GM23338 (cell line): ENCODE results near the gene RNF115. TPM values are rescaled to one million over a fixed set of nuclear protein-coding genes. Genes with fewer than 3 reads are reported as not detected.
A peak's percentile ranks its signal among the peaks of the same experiment; 100 is the strongest.

Experiments used
- ATAC-seq: fragments of 200-7000 bp; cut with Tn5 transposase; 3 replicates; pipeline ENCODE4 v1.9.1; 2020
- DNase-seq: peaks from one replicate; pipeline ENCODE4 v3.0.0-alpha.2; 2015; ENCODE audit warnings: low spot score
- H2AFZ ChIP-seq: fragments of 200-600 bp; sonication (generic); 2 replicates; pipeline ENCODE4 v1.8.0; 2016; ENCODE audit warnings: antibody characterized with exemption, mild to moderate bottlenecking, moderate library complexity
- H3F3A ChIP-seq: fragments of 200-600 bp; sonication (generic); replicated peaks from 2 replicates; pipeline ENCODE4 v1.8.0; 2017; ENCODE audit warnings: antibody characterized with exemption, mixed run types, low read depth
- H3K27ac ChIP-seq: fragments of 200-600 bp; sonication (generic); 2 replicates; pipeline ENCODE4 v1.6.1; 2016; ENCODE audit warnings: low read depth
- H3K27me3 ChIP-seq: fragments of 200-600 bp; sonication (generic); 2 replicates; pipeline ENCODE4 v1.8.0; 2016; ENCODE audit warnings: mild to moderate bottlenecking, mixed run types, moderate library complexity; ENCODE audit not compliant: insufficient read depth
- H3K36me3 ChIP-seq: fragments of 200-600 bp; sonication (generic); 2 replicates; pipeline ENCODE4 v1.8.0; 2016; ENCODE audit warnings: mild to moderate bottlenecking; ENCODE audit not compliant: insufficient read depth
- H3K4me1 ChIP-seq: fragments of 200-600 bp; sonication (generic); 2 replicates; pipeline ENCODE4 v1.8.0; 2016; ENCODE audit warnings: mild to moderate bottlenecking, moderate library complexity; ENCODE audit not compliant: insufficient read depth
- H3K4me2 ChIP-seq: fragments of 200-600 bp; sonication (generic); 2 replicates; pipeline ENCODE4 v1.7.1; 2017; ENCODE audit warnings: mixed run types
- H3K4me3 ChIP-seq: fragments of 200-600 bp; sonication (generic); 2 replicates; pipeline ENCODE4 v1.6.1; 2016; ENCODE audit warnings: mixed run types
- H3K79me2 ChIP-seq: fragments of 200-600 bp; sonication (generic); replicated peaks from 2 replicates; pipeline ENCODE4 v1.8.0; 2017; ENCODE audit warnings: mild to moderate bottlenecking; ENCODE audit not compliant: insufficient read depth
- H3K9me2 ChIP-seq: fragments of 200-600 bp; sonication (generic); 2 replicates; pipeline ENCODE4 v1.8.0; 2017; ENCODE audit not compliant: insufficient read depth
- H4K20me1 ChIP-seq: fragments of 200-600 bp; sonication (generic); replicated peaks from 2 replicates; pipeline ENCODE4 v1.8.0; 2017; ENCODE audit warnings: mild to moderate bottlenecking; ENCODE audit not compliant: insufficient read depth
- H3K27ac Mint-ChIP-seq: 2 replicates; pipeline ENCODE4 v1.8.0; 2020; ENCODE audit warnings: inconsistent platforms, mild to moderate bottlenecking, moderate library complexity, mixed read lengths
- H3K27me3 Mint-ChIP-seq: 3 replicates; pipeline ENCODE4 v1.8.0; 2022; ENCODE audit warnings: low read depth, mild to moderate bottlenecking, moderate library complexity, mixed read lengths, inconsistent platforms; ENCODE audit not compliant: insufficient read depth, poor library complexity
- H3K36me3 Mint-ChIP-seq: 3 replicates; pipeline ENCODE4 v1.8.0; 2021; ENCODE audit warnings: low read depth, mild to moderate bottlenecking, inconsistent platforms, moderate library complexity, mixed read lengths
- H3K4me1 Mint-ChIP-seq: 3 replicates; pipeline ENCODE4 v1.8.0; 2020; ENCODE audit warnings: mild to moderate bottlenecking, inconsistent platforms, mixed read lengths
- H3K4me3 Mint-ChIP-seq: 3 replicates; pipeline ENCODE4 v1.8.0; 2021; ENCODE audit warnings: moderate library complexity, mild to moderate bottlenecking, inconsistent platforms, mixed read lengths
- H3K9me3 Mint-ChIP-seq: 3 replicates; pipeline ENCODE4 v1.8.0; 2020; ENCODE audit warnings: moderate library complexity, mild to moderate bottlenecking, inconsistent platforms, mixed read lengths
- CREB1 ChIP-seq: fragments of 250-450 bp; sonication (Bioruptor Pico); IDR thresholded peaks from 2 replicates; pipeline ENCODE4 v1.5.0; 2020; ENCODE audit warnings: low read depth, mild to moderate bottlenecking, moderate library complexity
- CTCF ChIP-seq, 2 experiments: fragments of 200-600 bp in 1 of 2; sonication (generic) in 1 of 2; conservative IDR thresholded peaks; 2 replicates each; pipeline versions ENCODE4 v1.5.1 to v1.6.1; 2016 to 2017; ENCODE audit warnings: antibody characterized with exemption in 2 of 2, low read depth in 2 of 2, mild to moderate bottlenecking in 2 of 2, moderate library complexity in 1 of 2
- ETS1 ChIP-seq: IDR thresholded peaks from 2 replicates; pipeline ENCODE4 v1.6.1; 2016; ENCODE audit warnings: antibody characterized with exemption
- JUNB ChIP-seq: IDR thresholded peaks from one replicate; pipeline ENCODE4 v1.6.1; 2016; ENCODE audit warnings: antibody characterized with exemption; ENCODE audit not compliant: unreplicated experiment
- NANOG ChIP-seq: IDR thresholded peaks from 2 replicates; pipeline ENCODE4 v1.6.1; 2016; ENCODE audit warnings: antibody characterized with exemption, borderline replicate concordance
- POLR2AphosphoS5 ChIP-seq: IDR thresholded peaks from 2 replicates; pipeline ENCODE4 v1.6.1; 2016; ENCODE audit warnings: antibody characterized with exemption, low read depth
- REST ChIP-seq: IDR thresholded peaks from one replicate; pipeline ENCODE4 v1.6.1; 2018; ENCODE audit warnings: antibody characterized with exemption; ENCODE audit not compliant: unreplicated experiment
- ZNF331 ChIP-seq: fragments of 250-450 bp; sonication (Bioruptor Pico); IDR thresholded peaks from 2 replicates; pipeline ENCODE4 v1.5.0; 2020; ENCODE audit warnings: low read depth, mild to moderate bottlenecking, moderate library complexity
- ZNF462 ChIP-seq: fragments of 250-450 bp; sonication (Bioruptor Pico); IDR thresholded peaks from 2 replicates; pipeline ENCODE4 v1.5.0; 2020; ENCODE audit warnings: mild to moderate bottlenecking, moderate library complexity
- polyA plus RNA-seq: library from polyadenylated mRNA; unstranded; fragments of >200 nt; fragmentation: Nextera tagmentation; extraction: Ambion mirVana; gene quantifications from 2 replicates; pipeline ENCODE4 v1.2.1, GENCODE V29; 2016
- total RNA-seq: library from RNA; depleted of rRNA; stranded (reverse); fragments of >200 nt; shearing (Covaris generic); gene quantifications from 2 replicates; pipeline ENCODE4 v1.2.3, GENCODE V29; 2014

RNF115 gene
- total and polyA plus RNA-seq, 2 experiments from 2014 or later = 10.6 to 10.9 TPM

- peak; percentile 86 for ATAC-seq
- H3K4me3 Mint-ChIP-seq = no peak within 1 kb of the TSS
- peaks cover 2% of the 10 kb centered on the region for H3K27me3 Mint-ChIP-seq
- H3K4me1 Mint-ChIP-seq = peaks cover 5% of the 10 kb centered on the region; the same call in 2 of the 3 replicates
- no peaks in the 10 kb centered on the region for H3K9me2 ChIP-seq
- H3K36me3 ChIP-seq = peaks cover 25% of the 10 kb centered on the region
- TF ChIP-seq ZNF331 (CRISPR knock-in tag) (no peak), CTCF (conservative IDR thresholded peaks at IDR 0.05; ENCODE audit: low read depth in 2 of 2) (peak; percentile 88), JUNB (no peak), ETS1 (no peak), REST (no peak), POLR2AphosphoS5 (0 out of 2 replicates have a peak, but pooled peaks have one; percentile 11), NANOG (no peak), CREB1 (peak; percentile 37; the same call in 1 of the 2 replicates), ZNF462 (CRISPR knock-in tag) (no peak)
- H3F3A ChIP-seq = peaks cover 9% of the 10 kb centered on the region; the same call in 1 of the 2 replicates
- H3K27ac Mint-ChIP-seq = 0 out of 2 replicates have a peak within 1 kb of the TSS, but pooled peaks have one; percentile 52
- peak within 1 kb of the TSS; percentile 90 for H2AFZ ChIP-seq
- peak; percentile 92 for DNase-seq
- no peaks in the 10 kb centered on the region for H3K27me3 ChIP-seq
- H3K27ac ChIP-seq = no peak within 1 kb of the TSS
- H4K20me1 ChIP-seq = no peaks in the 10 kb centered on the region; the same call in 1 of the 2 replicates
- H3K4me3 ChIP-seq = peak within 1 kb of the TSS; percentile 87
- H3K36me3 Mint-ChIP-seq = peaks cover 41% of the 10 kb centered on the region
- H3K9me3 Mint-ChIP-seq = no peaks in the 10 kb centered on the region
- H3K4me1 ChIP-seq = no peaks in the 10 kb centered on the region; the same call in 1 of the 2 replicates
- H3K79me2 ChIP-seq = no peaks in the 10 kb centered on the region
- peak within 1 kb of the TSS; percentile 94 for H3K4me2 ChIP-seq
Measured at GRCh38 chr1:145845514-145846161, 21.7 kb upstream of the RNF115 start, which contains the start of gene NUDT17. Gene NUDT17 (plus strand): TSS chr1:145845630. CDS start chr1:145845641, 11 bp downstream.
